HL-60 (cell line): ENCODE results near the gene BMP6.

Source experiments
- DNase-seq, 2 experiments: peaks; one replicate each; pipeline ENCODE4 v3.0.0-alpha.2; 2010 to 2020; ENCODE audit warnings: low read depth in 1 of 2, low spot score in 1 of 2
- H3K27ac ChIP-seq: fragments of 250-450 bp; sonication (Bioruptor Pico); replicated peaks from 2 replicates; pipeline ENCODE4 v1.5.1; 2020; ENCODE audit warnings: mild to moderate bottlenecking, moderate library complexity
- H3K27me3 ChIP-seq: fragments of 250-450 bp; sonication (Bioruptor Pico); 2 replicates; pipeline ENCODE4 v1.5.1; 2021; ENCODE audit warnings: mild to moderate bottlenecking, moderate library complexity; ENCODE audit not compliant: insufficient read depth, poor library complexity, severe bottlenecking
- H3K4me3 ChIP-seq: replicated peaks from 2 replicates; pipeline ENCODE4 v1.5.1; 2011; ENCODE audit warnings: mild to moderate bottlenecking, control low read depth, low read length; ENCODE audit not compliant: insufficient read depth
- GABPA ChIP-seq: IDR thresholded peaks from 2 replicates; pipeline ENCODE4 v1.6.1; 2012; ENCODE audit warnings: low read depth
- POLR2AphosphoS5 ChIP-seq: IDR thresholded peaks from 2 replicates; pipeline ENCODE4 v1.6.1; 2012; ENCODE audit warnings: low read depth
- SPI1 ChIP-seq: IDR thresholded peaks from 2 replicates; pipeline ENCODE4 v1.6.1; 2012; ENCODE audit warnings: low read depth, mild to moderate bottlenecking, borderline replicate concordance
- TF ChIP-seq, protein P1 (sequence below): IDR thresholded peaks from 2 replicates; pipeline ENCODE4 v1.6.1; 2012; ENCODE audit warnings: low read depth; ENCODE audit not compliant: insufficient replicate concordance
- TF ChIP-seq, protein P2 (sequence below): IDR thresholded peaks from one replicate; pipeline ENCODE4 v1.5.1; 2011; ENCODE audit warnings: low read length, control low read depth, inconsistent platforms; ENCODE audit not compliant: insufficient read depth

The BMP6 gene

DNA sequence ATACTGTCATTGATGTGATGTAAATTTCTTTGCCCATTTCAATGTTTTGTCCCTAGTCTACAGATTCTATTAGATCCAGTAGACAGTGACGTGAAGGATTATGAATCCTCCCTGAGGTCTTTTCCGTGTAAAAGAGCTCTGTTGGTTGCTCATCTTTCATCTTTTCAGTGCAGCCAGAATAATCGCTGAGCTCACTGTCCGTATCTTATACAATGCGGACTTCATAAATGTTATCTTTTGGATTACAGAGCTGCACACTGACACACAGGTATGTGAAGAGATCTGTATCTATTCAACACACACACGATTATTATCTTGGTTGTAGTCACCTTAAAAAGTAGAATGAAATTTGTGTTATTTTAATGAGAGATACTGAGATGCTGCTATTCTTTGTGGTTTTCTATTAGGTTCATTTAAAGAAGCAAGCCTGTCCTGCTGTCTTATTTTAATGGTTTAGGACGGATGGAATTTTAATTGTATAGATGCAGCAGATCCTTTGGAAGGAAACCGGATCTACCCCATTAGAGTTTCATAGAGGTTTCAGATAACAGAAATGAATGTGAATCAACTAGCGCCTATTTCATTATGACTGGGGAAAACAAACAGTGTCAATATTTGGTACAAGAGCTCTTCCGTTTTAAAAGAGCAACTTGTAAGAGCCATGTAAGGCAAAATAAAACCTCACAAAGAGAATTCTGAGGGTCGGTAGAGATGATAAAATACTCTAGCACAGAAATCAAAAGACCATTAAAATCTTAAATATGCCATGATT lies 79.4 kb downstream of the BMP6 start:
- no peak overlapping the region for H3K27ac ChIP-seq
- H3K27me3 ChIP-seq, result no peaks in the 10 kb centered on the region
- DNase-seq, result no peak
- H3K4me3 ChIP-seq, result no peak overlapping the region
- TF ChIP-seq GABPA (no peak), SPI1 (no peak), POLR2AphosphoS5 (no peak)
- TF ChIP-seq, protein P1, sequence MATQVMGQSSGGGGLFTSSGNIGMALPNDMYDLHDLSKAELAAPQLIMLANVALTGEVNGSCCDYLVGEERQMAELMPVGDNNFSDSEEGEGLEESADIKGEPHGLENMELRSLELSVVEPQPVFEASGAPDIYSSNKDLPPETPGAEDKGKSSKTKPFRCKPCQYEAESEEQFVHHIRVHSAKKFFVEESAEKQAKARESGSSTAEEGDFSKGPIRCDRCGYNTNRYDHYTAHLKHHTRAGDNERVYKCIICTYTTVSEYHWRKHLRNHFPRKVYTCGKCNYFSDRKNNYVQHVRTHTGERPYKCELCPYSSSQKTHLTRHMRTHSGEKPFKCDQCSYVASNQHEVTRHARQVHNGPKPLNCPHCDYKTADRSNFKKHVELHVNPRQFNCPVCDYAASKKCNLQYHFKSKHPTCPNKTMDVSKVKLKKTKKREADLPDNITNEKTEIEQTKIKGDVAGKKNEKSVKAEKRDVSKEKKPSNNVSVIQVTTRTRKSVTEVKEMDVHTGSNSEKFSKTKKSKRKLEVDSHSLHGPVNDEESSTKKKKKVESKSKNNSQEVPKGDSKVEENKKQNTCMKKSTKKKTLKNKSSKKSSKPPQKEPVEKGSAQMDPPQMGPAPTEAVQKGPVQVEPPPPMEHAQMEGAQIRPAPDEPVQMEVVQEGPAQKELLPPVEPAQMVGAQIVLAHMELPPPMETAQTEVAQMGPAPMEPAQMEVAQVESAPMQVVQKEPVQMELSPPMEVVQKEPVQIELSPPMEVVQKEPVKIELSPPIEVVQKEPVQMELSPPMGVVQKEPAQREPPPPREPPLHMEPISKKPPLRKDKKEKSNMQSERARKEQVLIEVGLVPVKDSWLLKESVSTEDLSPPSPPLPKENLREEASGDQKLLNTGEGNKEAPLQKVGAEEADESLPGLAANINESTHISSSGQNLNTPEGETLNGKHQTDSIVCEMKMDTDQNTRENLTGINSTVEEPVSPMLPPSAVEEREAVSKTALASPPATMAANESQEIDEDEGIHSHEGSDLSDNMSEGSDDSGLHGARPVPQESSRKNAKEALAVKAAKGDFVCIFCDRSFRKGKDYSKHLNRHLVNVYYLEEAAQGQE, result no peak
- TF ChIP-seq, protein P2, sequence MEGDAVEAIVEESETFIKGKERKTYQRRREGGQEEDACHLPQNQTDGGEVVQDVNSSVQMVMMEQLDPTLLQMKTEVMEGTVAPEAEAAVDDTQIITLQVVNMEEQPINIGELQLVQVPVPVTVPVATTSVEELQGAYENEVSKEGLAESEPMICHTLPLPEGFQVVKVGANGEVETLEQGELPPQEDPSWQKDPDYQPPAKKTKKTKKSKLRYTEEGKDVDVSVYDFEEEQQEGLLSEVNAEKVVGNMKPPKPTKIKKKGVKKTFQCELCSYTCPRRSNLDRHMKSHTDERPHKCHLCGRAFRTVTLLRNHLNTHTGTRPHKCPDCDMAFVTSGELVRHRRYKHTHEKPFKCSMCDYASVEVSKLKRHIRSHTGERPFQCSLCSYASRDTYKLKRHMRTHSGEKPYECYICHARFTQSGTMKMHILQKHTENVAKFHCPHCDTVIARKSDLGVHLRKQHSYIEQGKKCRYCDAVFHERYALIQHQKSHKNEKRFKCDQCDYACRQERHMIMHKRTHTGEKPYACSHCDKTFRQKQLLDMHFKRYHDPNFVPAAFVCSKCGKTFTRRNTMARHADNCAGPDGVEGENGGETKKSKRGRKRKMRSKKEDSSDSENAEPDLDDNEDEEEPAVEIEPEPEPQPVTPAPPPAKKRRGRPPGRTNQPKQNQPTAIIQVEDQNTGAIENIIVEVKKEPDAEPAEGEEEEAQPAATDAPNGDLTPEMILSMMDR, result no peak

- no peak for DNase-seq
- no peak overlapping the region for H3K27ac ChIP-seq
- TF ChIP-seq GABPA, result no peak
- TF ChIP-seq, protein P2, result no peak
- no peak for TF ChIP-seq POLR2AphosphoS5
- TF ChIP-seq, protein P1, result no peak
- TF ChIP-seq SPI1, result no peak
- no peak overlapping the region for H3K4me3 ChIP-seq
- no peaks in the 10 kb centered on the region for H3K27me3 ChIP-seq
Observed at GRCh38 chr6:7805850-7806214, 79.9 kb downstream of the BMP6 start.

DNA sequence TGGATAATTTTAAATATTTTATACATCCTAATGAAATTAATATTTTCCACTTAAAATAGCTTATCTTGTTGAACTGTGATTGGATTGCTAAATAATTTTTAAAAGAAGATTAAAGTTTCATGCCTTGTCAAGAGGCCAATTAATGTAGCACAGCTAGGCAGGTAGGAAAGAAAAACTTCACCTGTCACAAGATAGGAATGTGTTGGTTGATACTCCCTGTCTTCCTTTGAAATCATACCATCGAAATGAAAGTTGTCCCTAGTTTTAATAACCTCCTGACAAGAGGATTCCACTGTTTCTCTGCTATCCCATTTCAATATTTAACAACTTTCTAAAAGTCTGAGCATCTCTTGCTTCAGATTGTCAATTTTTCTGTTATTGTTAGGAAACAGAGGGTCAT lies 80.8 kb downstream of the BMP6 start:
- no peak for DNase-seq
- Histone ChIP-seq H3K27ac (no peak overlapping the region), H3K4me3 (no peak overlapping the region), H3K27me3 (no peaks in the 10 kb centered on the region)
- TF ChIP-seq SPI1 (no peak), GABPA (no peak), POLR2AphosphoS5 (no peak)
- TF ChIP-seq, protein P1, result no peak
- TF ChIP-seq, protein P2, result no peak
